GM12892 (cell line): ENCODE measurements around the gene TSPYL1.
"Not testable (repeated sequence)": the region's sequence is repeated elsewhere in the genome, so short reads cannot be mapped to it uniquely, and the experiment has no call there.

Source experiments
- POLR2AphosphoS5 ChIP-seq: IDR thresholded peaks from 2 replicates; pipeline ENCODE4 v1.6.1; 2011; ENCODE audit warnings: low read depth, low read length, control low read depth
- TAF1 ChIP-seq: IDR thresholded peaks from 2 replicates; pipeline ENCODE4 v1.6.1; 2011; ENCODE audit warnings: low read depth, mild to moderate bottlenecking, control low read depth, low read length, borderline replicate concordance

DNA sequence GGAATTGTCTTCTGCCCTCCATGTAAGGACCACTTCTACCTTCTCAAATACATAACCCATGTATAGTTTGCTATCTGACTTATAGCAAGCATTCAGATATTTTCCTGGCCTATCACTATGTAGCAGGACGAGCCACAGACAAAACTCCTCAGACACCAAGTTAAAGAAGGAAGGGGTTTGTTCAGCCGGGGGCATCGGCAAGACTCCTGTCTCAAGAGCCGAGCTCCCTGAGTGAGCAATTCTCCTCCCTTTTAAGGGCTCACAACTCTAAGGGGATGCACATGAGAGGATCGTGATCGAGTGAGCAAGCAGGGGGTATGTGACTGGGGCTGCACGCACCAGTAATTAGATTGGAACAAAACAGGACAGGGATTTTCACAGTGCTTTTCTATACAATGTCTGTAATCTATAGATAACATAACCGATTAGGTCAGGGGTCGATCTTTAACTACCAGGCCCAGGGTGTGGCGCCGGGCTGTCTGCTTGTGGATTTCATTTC is 46.0 kb upstream of the TSPYL1 start:
- not testable (repeated sequence) for TF ChIP-seq POLR2AphosphoS5, TAF1
